GM19455 (cell line): ENCODE measurements around the gene TUT4.

Experiments used
- ATAC-seq: cut with Tn5 transposase; IDR thresholded peaks from one replicate; pipeline ENCODE4 v1.9.1; 2021; ENCODE audit not compliant: unreplicated experiment

TUT4 gene

GRCh38 chr1:52533713-52534112, 19.2 kb downstream of the TUT4 start:
- ATAC-seq, result no peak

- no peak for ATAC-seq
Observed at GRCh38 chr1:52532731-52533327, 20.1 kb downstream of the TUT4 start.

DNA sequence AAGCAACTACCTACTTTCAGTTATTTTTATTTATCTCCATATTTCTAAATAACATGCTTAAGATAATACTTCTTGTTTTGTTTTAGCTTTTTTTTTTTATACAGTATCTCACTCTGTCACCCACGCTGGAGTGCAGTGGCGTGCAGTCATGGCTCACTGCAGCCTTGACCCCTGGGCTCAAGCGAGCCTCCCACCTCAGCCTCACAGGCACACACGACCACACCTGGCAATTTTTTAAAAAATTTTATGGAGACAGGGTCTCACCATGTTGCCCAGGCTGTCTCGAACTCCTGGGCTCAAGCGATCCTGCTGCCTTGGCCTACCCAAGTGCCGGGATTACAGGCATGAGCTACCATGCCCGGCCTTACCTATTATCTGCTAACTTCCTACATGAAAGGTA, 20.6 kb downstream of the TUT4 start:
- no peak for ATAC-seq

DNA sequence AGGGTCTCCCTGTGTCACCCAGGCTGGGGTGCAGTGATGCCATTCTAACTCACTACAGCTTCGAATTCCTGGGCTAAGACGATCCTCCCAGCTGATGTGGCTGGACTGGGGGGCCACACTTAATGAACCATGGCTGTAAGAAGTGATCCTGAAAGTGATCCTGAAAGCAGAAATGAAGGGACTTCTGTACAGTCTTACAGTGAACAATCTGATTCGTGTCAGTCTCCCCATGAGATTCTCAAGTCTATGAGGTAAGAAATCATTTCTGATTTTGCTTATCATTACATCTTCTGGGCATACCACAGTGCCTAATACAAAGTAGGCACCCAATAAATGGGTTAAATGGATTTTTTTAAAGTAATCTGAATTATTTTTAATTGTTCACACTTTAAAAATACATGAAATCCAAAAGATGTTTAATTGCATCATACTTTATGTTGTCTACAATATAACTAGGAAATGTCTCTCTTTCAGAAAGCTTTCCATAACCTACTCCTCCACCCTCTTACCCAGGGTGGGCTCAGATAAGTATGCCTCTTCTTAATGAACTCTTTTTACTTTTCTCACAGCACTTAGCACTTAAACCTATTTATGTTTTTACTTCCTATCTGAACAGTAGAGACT, 21.5 kb downstream of the TUT4 start:
- no peak for ATAC-seq

GRCh38 chr1:52530563-52531144, 22.2 kb downstream of the TUT4 start:
- no peak for ATAC-seq

DNA sequence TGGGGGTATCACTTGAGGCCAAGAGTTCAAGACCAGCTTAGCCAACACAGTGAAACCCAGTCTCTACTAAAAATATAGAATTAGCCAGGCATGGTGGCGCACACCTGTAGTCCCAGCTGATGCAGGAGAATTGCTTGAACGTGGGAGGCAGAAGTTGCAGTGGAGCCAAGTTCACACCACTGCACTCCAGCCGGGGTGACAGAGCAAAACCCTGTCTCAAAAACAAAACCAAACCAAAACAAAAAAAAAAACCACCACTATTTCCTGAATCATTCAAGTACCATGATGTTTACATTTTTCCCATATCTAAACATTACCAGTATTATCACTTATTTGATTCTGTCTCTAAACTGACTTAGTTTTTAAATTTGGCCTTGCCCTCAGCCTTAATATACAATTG, 29.5 kb downstream of the TUT4 start:
- no peak for ATAC-seq

GRCh38 chr1:52520148-52520547, 32.7 kb downstream of the TUT4 start:
- ATAC-seq, result no peak

GRCh38 chr1:52518962-52519361, 33.9 kb downstream of the TUT4 start:
- no peak for ATAC-seq

DNA sequence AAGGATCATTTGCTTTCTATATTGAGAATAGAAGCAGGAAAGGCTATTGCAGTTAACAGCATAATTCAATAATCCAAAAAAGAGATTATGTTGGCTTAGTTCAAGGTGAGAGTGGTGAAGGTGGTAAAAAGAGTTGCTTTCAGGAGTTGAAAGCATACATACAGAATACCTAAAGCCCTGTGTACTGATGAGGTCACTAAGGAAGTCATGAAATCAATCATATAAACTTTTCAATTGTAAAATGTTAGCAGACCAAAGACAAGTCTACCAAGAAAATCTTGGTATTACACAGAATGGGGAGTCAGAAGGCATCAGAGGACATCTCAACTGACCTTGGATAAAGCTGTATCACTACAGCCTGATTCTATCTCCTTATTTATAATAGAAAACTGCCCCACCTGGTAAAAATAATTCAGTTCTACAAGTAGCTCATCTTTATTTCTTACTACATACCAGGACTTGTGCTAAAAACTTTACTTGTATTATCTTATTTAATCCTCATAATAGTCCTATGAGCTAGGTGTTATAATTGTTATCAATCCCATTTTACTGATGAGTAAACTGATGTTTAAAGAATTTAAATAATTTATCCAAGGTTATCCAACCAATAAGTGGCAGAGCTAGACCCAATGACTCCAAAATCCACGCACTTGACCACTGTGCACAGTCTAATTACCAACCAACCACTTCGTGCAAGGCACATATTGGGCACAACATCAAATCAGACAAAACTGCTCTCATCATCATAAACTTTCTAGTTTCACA, 40.9 kb downstream of the TUT4 start:
- no peak for ATAC-seq

GRCh38 chr1:52511439-52511838, 41.5 kb downstream of the TUT4 start:
- no peak for ATAC-seq

GRCh38 chr1:52506920-52507546, 45.9 kb downstream of the TUT4 start:
- ATAC-seq, result no peak

GRCh38 chr1:52506349-52506748, 46.5 kb downstream of the TUT4 start:
- no peak for ATAC-seq

GRCh38 chr1:52504720-52505119, 48.2 kb downstream of the TUT4 start:
- no peak for ATAC-seq

DNA sequence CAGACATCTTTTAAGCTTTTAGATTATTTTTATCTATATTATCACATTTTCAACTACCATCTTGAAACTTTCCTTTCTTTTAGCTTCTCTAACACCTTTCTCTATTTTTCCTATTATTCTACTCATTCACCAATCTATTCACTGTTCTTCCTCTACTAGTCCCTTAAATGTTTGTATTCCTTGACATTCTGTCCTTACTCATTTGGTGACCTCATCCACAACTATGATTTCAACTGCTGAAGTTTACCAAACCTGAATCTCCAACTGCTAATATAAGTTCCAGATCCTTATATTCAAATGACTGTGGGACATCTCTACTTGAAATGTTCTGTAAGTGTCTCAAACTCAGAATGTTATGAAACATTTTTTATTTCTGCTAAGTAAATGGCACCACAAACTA, 49.2 kb downstream of the TUT4 start:
- ATAC-seq, result no peak

GRCh38 chr1:52502789-52503188, 50.1 kb downstream of the TUT4 start:
- ATAC-seq, result no peak

- ATAC-seq, result no peak
Observed at GRCh38 chr1:52487632-52488031, 65.3 kb downstream of the TUT4 start.

- ATAC-seq, result no peak
Observed at GRCh38 chr1:52482326-52483004, 70.4 kb downstream of the TUT4 start.

- no peak for ATAC-seq
Observed at GRCh38 chr1:52479076-52479475, 73.8 kb downstream of the TUT4 start.

DNA sequence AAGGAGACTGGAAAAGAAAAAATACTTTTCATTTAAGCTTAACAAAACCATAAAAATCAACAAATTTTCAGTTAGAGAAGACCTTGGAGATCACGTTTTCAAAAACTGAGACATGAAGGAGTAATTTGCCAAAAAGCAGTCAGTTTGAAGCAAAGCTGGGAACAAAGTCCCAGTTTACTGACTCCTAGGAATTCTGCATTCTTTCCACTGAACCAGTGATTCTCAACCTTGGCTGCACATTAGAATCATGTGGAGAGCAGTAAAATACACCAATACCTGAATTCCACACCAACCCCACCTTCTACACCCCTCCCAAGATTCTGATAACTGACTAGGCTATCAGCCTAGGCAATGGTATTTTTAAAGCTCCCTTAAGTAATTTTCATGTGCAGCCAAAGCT, 75.0 kb downstream of the TUT4 start:
- no peak for ATAC-seq

- no peak for ATAC-seq
Observed at GRCh38 chr1:52476943-52477342, 75.9 kb downstream of the TUT4 start.

GRCh38 chr1:52474807-52475206, 78.1 kb downstream of the TUT4 start:
- ATAC-seq, result no peak
